Caco-2 (cell line): ENCODE measurements around the gene SEC31A. TPM values are rescaled to one million over a fixed set of nuclear protein-coding genes. Genes with fewer than 3 reads are reported as not detected.

Experiments used
- BruUV-seq: library from RNA; stranded (reverse); fragments of 400-500 nt; replicated peaks from 2 replicates; lab custom pipeline; 2021; lab: Mats Ljungman, UMichigan
- CTCF ChIA-PET: fragments of 300-600 bp; sonication (Branson Sonifier 250); formaldehyde crosslinking; loops from one replicate; lab custom pipeline; 2022; ENCODE audit warnings: antibody characterized with exemption; lab: Charles Lee
- POLR2A ChIA-PET: fragments of 300-600 bp; sonication (Branson Sonifier 250); formaldehyde crosslinking; loops from one replicate; lab custom pipeline; 2022; ENCODE audit warnings: antibody characterized with exemption; lab: Charles Lee
- DNase-seq, 2 experiments: peaks; one replicate each; pipeline versions ENCODE4 v3.0.0 to v3.0.0-alpha.2; 2020 to 2022
- H3K27me3 ChIP-seq: replicated peaks from 2 replicates; pipeline ENCODE4 v1.6.0; 2011; ENCODE audit warnings: low read length; ENCODE audit not compliant: control insufficient read depth, insufficient read depth
- H3K36me3 ChIP-seq: 2 replicates; pipeline ENCODE4 v1.5.1; 2011; ENCODE audit warnings: low read length; ENCODE audit not compliant: control insufficient read depth, insufficient read depth
- H3K4me1 ChIP-seq: fragments of 250-450 bp; sonication (Bioruptor Pico); 2 replicates; pipeline ENCODE4 v1.5.1; 2020; ENCODE audit warnings: mild to moderate bottlenecking
- H3K4me3 ChIP-seq: 2 replicates; pipeline ENCODE4 v1.5.1; 2011; ENCODE audit warnings: low read depth, mild to moderate bottlenecking, control low read depth, low read length
- H3K9me3 ChIP-seq: fragments of 250-450 bp; sonication (Bioruptor Pico); 2 replicates; pipeline ENCODE4 v1.5.1; 2020; ENCODE audit warnings: mild to moderate bottlenecking, moderate library complexity
- H3K27ac Mint-ChIP-seq: one replicate; pipeline ENCODE4 v1.8.0; 2022; ENCODE audit warnings: mixed read lengths; ENCODE audit not compliant: unreplicated experiment
- H3K27me3 Mint-ChIP-seq: one replicate; pipeline ENCODE4 v1.8.0; 2022; ENCODE audit warnings: mixed read lengths; ENCODE audit not compliant: insufficient read depth, unreplicated experiment
- H3K36me3 Mint-ChIP-seq: one replicate; pipeline ENCODE4 v1.8.0; 2022; ENCODE audit warnings: mild to moderate bottlenecking, mixed read lengths; ENCODE audit not compliant: insufficient read depth, unreplicated experiment
- H3K4me1 Mint-ChIP-seq: one replicate; pipeline ENCODE4 v1.8.0; 2022; ENCODE audit warnings: low read depth, mixed read lengths; ENCODE audit not compliant: unreplicated experiment
- H3K4me3 Mint-ChIP-seq: one replicate; pipeline ENCODE4 v1.8.0; 2022; ENCODE audit warnings: mild to moderate bottlenecking, moderate library complexity, mixed read lengths; ENCODE audit not compliant: unreplicated experiment
- H3K9me3 Mint-ChIP-seq: one replicate; pipeline ENCODE4 v1.8.0; 2022; ENCODE audit warnings: mixed read lengths; ENCODE audit not compliant: unreplicated experiment
- intact Hi-C: fragments of 100-400 bp; cut with micrococcal nuclease; formaldehyde crosslinking; loops from one replicate; pipeline ENCODE4 v1.10.0; 2022; ENCODE audit not compliant: unreplicated experiment
- total RNA-seq: library from RNA; stranded (reverse); gene quantifications from 2 replicates; pipeline ENCODE4 v1.2.3, GENCODE V29; 2022
- TF ChIP-seq, protein P1 (sequence below), 2 experiments: fragments of 200-600 bp in 1 of 2; IDR thresholded peaks; 1 replicate in 1 of 2; 2 replicates in 1 of 2; pipeline versions ENCODE4 v1.5.1 to v1.8.0; 2011 to 2022; ENCODE audit warnings: antibody characterized with exemption in 1 of 2, control low read depth in 1 of 2, inconsistent platforms in 1 of 2, low read depth in 1 of 2, low read length in 1 of 2, mild to moderate bottlenecking in 1 of 2, moderate library complexity in 1 of 2; ENCODE audit not compliant: insufficient read depth in 1 of 2, severe bottlenecking in 1 of 2, unreplicated experiment in 1 of 2

The SEC31A gene
- total RNA-seq, 1 experiment from 2014 or later, result 175 TPM

GRCh38 chr4:82891707-82892466 lies 934 bp upstream of the SEC31A start:
- DNase-seq, result no peak
- TSS peak; percentile 91 for BruUV-seq
- no peaks in the 10 kb centered on the region for H3K9me3 Mint-ChIP-seq
- H3K27me3 ChIP-seq, result no peaks in the 10 kb centered on the region
- H3K27me3 Mint-ChIP-seq, result no peaks in the 10 kb centered on the region
- peak overlapping the region; percentile 73 for H3K4me3 ChIP-seq
- POLR2A ChIA-PET, result interaction anchor here (1.0 kb wide), 1 partner anchor 8 kb away, joined by 10 read pairs; the partner anchor contains the start of gene THAP9
- H3K4me1 Mint-ChIP-seq, result peaks cover 20% of the 10 kb centered on the region
- H3K36me3 ChIP-seq, result no peaks in the 10 kb centered on the region; the same call in 1 of the 2 replicates
- H3K4me3 Mint-ChIP-seq, result peak overlapping the region; percentile 94
- H3K9me3 ChIP-seq, result no peaks in the 10 kb centered on the region
- peaks cover 55% of the 10 kb centered on the region for H3K36me3 Mint-ChIP-seq
- intact Hi-C loops, result loop anchor here (1.0 to 2.0 kb wide), 2 partner anchors 8 to 39 kb away; partner anchors contain the start of gene THAP9
- peaks cover 38% of the 10 kb centered on the region for H3K4me1 ChIP-seq
- CTCF ChIA-PET, result no interaction called here
- peak overlapping the region; percentile 95 for H3K27ac Mint-ChIP-seq
- TF ChIP-seq, protein P1, sequence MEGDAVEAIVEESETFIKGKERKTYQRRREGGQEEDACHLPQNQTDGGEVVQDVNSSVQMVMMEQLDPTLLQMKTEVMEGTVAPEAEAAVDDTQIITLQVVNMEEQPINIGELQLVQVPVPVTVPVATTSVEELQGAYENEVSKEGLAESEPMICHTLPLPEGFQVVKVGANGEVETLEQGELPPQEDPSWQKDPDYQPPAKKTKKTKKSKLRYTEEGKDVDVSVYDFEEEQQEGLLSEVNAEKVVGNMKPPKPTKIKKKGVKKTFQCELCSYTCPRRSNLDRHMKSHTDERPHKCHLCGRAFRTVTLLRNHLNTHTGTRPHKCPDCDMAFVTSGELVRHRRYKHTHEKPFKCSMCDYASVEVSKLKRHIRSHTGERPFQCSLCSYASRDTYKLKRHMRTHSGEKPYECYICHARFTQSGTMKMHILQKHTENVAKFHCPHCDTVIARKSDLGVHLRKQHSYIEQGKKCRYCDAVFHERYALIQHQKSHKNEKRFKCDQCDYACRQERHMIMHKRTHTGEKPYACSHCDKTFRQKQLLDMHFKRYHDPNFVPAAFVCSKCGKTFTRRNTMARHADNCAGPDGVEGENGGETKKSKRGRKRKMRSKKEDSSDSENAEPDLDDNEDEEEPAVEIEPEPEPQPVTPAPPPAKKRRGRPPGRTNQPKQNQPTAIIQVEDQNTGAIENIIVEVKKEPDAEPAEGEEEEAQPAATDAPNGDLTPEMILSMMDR (IDR thresholded peaks at IDR 0.05; ENCODE audit: insufficient read depth in 1 of 2, low read depth in 1 of 2, low read length in 1 of 2, severe bottlenecking in 1 of 2, unreplicated experiment in 1 of 2), result no peak

GRCh38 chr4:82890528-82890900 lies 439 bp downstream of the SEC31A start:
- Mint-ChIP-seq H3K36me3 (peaks cover 47% of the 10 kb centered on the region), H3K27me3 (no peaks in the 10 kb centered on the region), H3K4me1 (peaks cover 32% of the 10 kb centered on the region), H3K27ac (peak overlapping the region; percentile 95), H3K9me3 (no peaks in the 10 kb centered on the region), H3K4me3 (peak overlapping the region; percentile 94)
- no peak for DNase-seq
- Histone ChIP-seq H3K36me3 (no peaks in the 10 kb centered on the region), H3K9me3 (no peaks in the 10 kb centered on the region), H3K4me3 (peak overlapping the region; percentile 73), H3K27me3 (no peaks in the 10 kb centered on the region), H3K4me1 (peaks cover 51% of the 10 kb centered on the region)
- TSS peak; percentile 34 for BruUV-seq
- TF ChIP-seq, protein P1 (IDR thresholded peaks at IDR 0.05; ENCODE audit: insufficient read depth in 1 of 2, low read depth in 1 of 2, low read length in 1 of 2, severe bottlenecking in 1 of 2, unreplicated experiment in 1 of 2), result no peak
- ChIA-PET POLR2A (interaction anchor here (0.6 to 1.0 kb wide), 2 partner anchors 10 to 168 kb away, joined by 3 to 6 read pairs; partner anchors contain the start of gene THAP9), CTCF (interaction anchor here (0.6 kb wide), 1 partner anchor 486 kb away, joined by 5 read pairs; no protein-coding TSS in a partner anchor)
- intact Hi-C loops, result loop anchor here (2.0 kb wide), 1 partner anchor 38 kb away; no protein-coding TSS in a partner anchor

- no peaks in the 10 kb centered on the region for H3K27me3 ChIP-seq
- no peaks in the 10 kb centered on the region for H3K27me3 Mint-ChIP-seq
- H3K4me1 Mint-ChIP-seq, result peaks cover 40% of the 10 kb centered on the region
- H3K4me3 ChIP-seq, result peak overlapping the region; percentile 73
- H3K27ac Mint-ChIP-seq, result peak overlapping the region; percentile 95
- H3K9me3 ChIP-seq, result no peaks in the 10 kb centered on the region
- no peak for DNase-seq
- peak overlapping the region; percentile 94 for H3K4me3 Mint-ChIP-seq
- no peaks in the 10 kb centered on the region for H3K9me3 Mint-ChIP-seq
- CTCF ChIA-PET, result interaction anchor here (0.6 to 1.1 kb wide), 2 partner anchors 37 to 201 kb away, joined by 4 to 5 read pairs; no protein-coding TSS in a partner anchor
- intact Hi-C loops, result no loop called here
- no TSS peak for BruUV-seq
- peaks cover 46% of the 10 kb centered on the region for H3K36me3 Mint-ChIP-seq
- peaks cover 48% of the 10 kb centered on the region for H3K4me1 ChIP-seq
- POLR2A ChIA-PET, result interaction anchor here (0.6 to 1.6 kb wide), 3 partner anchors 10 to 146 kb away, joined by 4 to 11 read pairs (median 6); partner anchors contain the start of gene COPS4
- no peaks in the 10 kb centered on the region for H3K36me3 ChIP-seq
- TF ChIP-seq, protein P1 (IDR thresholded peaks at IDR 0.05; ENCODE audit: insufficient read depth in 1 of 2, low read depth in 1 of 2, low read length in 1 of 2, severe bottlenecking in 1 of 2, unreplicated experiment in 1 of 2), result no peak
Measured at GRCh38 chr4:82889287-82889686, 1.7 kb downstream of the SEC31A start.
